Cardiac muscle cell (in vitro differentiated cells and primary cell): ENCODE results near the gene PTPRA. TPM values are rescaled to one million over a fixed set of nuclear protein-coding genes. Genes with fewer than 3 reads are reported as not detected.
"Not testable (repeated sequence)": the region's sequence is repeated elsewhere in the genome, so short reads cannot be mapped to it uniquely, and the experiment has no call there.

ENCODE experiments used
- DNase-seq, 2 donors: peaks; one replicate each; pipeline versions ENCODE4 v3.0.0 to v3.0.0-alpha.2; 2010 to 2017; ENCODE audit warnings: low read depth in 1 of 2, low spot score in 1 of 2
- H3K27ac ChIP-seq: fragments of 200-600 bp; sonication (generic); 2 replicates; pipeline ENCODE4 v1.5.1; 2016
- H3K27me3 ChIP-seq: fragments of 200-600 bp; sonication (generic); 2 replicates; pipeline ENCODE4 v1.6.0; 2016; ENCODE audit warnings: control low read depth
- H3K36me3 ChIP-seq: fragments of 200-600 bp; sonication (generic); 2 replicates; pipeline ENCODE4 v1.5.1; 2016; ENCODE audit warnings: control low read depth
- H3K4me1 ChIP-seq: fragments of 200-600 bp; sonication (generic); 2 replicates; pipeline ENCODE4 v1.8.1; 2017; ENCODE audit warnings: low read depth, mild to moderate bottlenecking, mixed run types
- H3K4me3 ChIP-seq: fragments of 200-600 bp; sonication (generic); 2 replicates; pipeline ENCODE4 v1.5.1; 2016; ENCODE audit warnings: mild to moderate bottlenecking
- H3K9me3 ChIP-seq: fragments of 200-600 bp; sonication (generic); 2 replicates; pipeline ENCODE4 v1.5.1; 2017; ENCODE audit warnings: low read depth, mild to moderate bottlenecking, control low read depth
- CTCF ChIP-seq: IDR thresholded peaks from 2 replicates; pipeline ENCODE4 v1.5.1; 2012; ENCODE audit warnings: low read depth, mild to moderate bottlenecking, low read length
- polyA plus RNA-seq: library from polyadenylated mRNA; unstranded; fragments of >200 nt; fragmentation: Nextera tagmentation; extraction: Ambion mirVana; gene quantifications from 2 replicates; pipeline ENCODE4 v1.2.1, GENCODE V29; 2016
- total RNA-seq: library from RNA; depleted of rRNA; stranded (reverse); fragments of >200 nt; gene quantifications from 2 replicates; pipeline ENCODE4 v1.2.3, GENCODE V29; 2016

Gene PTPRA, protein sequence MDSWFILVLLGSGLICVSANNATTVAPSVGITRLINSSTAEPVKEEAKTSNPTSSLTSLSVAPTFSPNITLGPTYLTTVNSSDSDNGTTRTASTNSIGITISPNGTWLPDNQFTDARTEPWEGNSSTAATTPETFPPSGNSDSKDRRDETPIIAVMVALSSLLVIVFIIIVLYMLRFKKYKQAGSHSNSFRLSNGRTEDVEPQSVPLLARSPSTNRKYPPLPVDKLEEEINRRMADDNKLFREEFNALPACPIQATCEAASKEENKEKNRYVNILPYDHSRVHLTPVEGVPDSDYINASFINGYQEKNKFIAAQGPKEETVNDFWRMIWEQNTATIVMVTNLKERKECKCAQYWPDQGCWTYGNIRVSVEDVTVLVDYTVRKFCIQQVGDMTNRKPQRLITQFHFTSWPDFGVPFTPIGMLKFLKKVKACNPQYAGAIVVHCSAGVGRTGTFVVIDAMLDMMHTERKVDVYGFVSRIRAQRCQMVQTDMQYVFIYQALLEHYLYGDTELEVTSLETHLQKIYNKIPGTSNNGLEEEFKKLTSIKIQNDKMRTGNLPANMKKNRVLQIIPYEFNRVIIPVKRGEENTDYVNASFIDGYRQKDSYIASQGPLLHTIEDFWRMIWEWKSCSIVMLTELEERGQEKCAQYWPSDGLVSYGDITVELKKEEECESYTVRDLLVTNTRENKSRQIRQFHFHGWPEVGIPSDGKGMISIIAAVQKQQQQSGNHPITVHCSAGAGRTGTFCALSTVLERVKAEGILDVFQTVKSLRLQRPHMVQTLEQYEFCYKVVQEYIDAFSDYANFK
- 44.0 and 45.1 TPM in 2 replicates for total RNA-seq
- 55.6 and 69.4 TPM in 2 replicates for polyA plus RNA-seq

DNA sequence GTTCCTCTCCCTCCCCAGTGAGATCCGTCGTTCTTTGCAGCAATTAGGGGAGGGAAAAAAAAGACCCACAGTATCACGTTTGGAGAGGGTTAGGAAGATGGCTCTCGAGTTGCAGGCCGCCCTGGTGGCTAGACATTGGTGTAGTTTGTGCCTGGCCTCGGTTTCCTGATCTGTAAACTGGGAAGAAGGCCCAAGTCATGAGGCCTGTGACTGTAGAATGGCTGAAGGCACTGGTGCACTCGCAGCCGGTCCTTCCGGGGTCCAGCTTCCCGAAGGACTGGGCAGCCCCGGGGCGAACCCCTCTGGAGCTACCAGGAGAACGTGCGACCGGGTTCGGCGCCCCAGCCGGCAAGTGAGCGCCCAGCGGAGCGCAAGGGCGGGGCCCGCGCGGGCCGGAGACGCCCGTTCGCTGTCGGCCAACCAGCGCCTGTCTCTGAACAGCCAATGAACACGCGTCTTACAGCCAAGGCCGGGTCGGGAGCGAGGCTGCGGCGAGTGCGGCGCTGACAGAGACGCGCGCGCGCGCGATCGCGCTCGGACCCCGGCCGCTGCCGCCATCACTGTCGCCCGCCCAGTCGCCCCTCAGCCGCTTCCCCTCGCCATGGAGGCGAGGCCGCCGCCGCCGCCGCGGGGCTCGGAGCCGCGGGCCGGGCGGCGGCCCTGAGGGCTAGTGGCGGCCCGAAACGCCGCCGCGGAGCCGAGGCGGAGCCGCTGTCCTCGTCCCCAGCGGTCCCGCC, at the start of gene PTPRA:
PTPRA (plus strand) TSS at position 472 of the 737 bp plus-strand sequence. CDS start 90,797 bp downstream, outside the sequence.
- no peaks in the 10 kb centered on the region for H3K9me3 ChIP-seq
- H3K36me3 ChIP-seq = no peaks in the 10 kb centered on the region
- H3K27ac ChIP-seq = peak within 1 kb of the TSS; percentile 85
- H3K4me3 ChIP-seq = peak within 1 kb of the TSS; percentile 100
- TF ChIP-seq CTCF = no peak
- DNase-seq = peak; percentile 93 to 95
- peaks cover 14% of the 10 kb centered on the region for H3K27me3 ChIP-seq
- H3K4me1 ChIP-seq = peaks cover 9% of the 10 kb centered on the region

GRCh38 chr20:2825761-2826160, 47.5 kb upstream of the PTPRA start:
- TF ChIP-seq CTCF = no peak
- Histone ChIP-seq H3K36me3 (no peaks in the 10 kb centered on the region), H3K9me3 (no peaks in the 10 kb centered on the region), H3K4me3 (no peak overlapping the region), H3K27ac (no peak overlapping the region), H3K4me1 (no peaks in the 10 kb centered on the region), H3K27me3 (peaks cover 56% of the 10 kb centered on the region)
- no peak for DNase-seq

GRCh38 chr20:2826655-2827054, 46.6 kb upstream of the PTPRA start:
- no peak for TF ChIP-seq CTCF
- H3K9me3 ChIP-seq = no peaks in the 10 kb centered on the region
- H3K27ac ChIP-seq = no peak overlapping the region
- H3K4me1 ChIP-seq = no peaks in the 10 kb centered on the region
- H3K27me3 ChIP-seq = peaks cover 47% of the 10 kb centered on the region
- H3K4me3 ChIP-seq = no peak overlapping the region
- DNase-seq = no peak
- H3K36me3 ChIP-seq = no peaks in the 10 kb centered on the region

GRCh38 chr20:2829376-2829775, 43.9 kb upstream of the PTPRA start:
- no peak for TF ChIP-seq CTCF
- no peak overlapping the region for H3K4me3 ChIP-seq
- H3K27me3 ChIP-seq = peaks cover 40% of the 10 kb centered on the region
- no peak for DNase-seq
- no peak overlapping the region for H3K27ac ChIP-seq
- H3K36me3 ChIP-seq = no peaks in the 10 kb centered on the region
- H3K4me1 ChIP-seq = no peaks in the 10 kb centered on the region
- no peaks in the 10 kb centered on the region for H3K9me3 ChIP-seq

DNA sequence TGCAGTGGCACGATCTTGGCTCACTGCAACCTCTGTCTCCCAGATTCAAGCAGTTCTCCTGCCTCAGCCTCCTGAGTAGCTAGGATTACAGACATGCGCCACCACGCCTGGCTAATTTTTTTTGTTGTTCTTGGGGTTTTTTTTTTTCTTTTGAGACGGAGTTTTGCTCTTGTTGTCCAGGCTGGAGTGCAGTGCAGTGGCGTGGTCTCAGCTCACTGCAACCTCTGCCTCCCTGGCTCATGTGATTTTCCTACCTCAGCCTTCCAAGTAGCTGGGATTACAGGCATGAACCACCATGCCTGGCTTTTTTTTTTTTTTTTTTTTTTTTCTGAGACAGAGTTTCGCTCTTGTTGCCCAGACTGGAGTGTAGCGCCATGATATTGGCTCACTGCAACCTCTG, 42.1 kb upstream of the PTPRA start:
- not testable (repeated sequence) for H3K36me3 ChIP-seq, H3K4me1 ChIP-seq, H3K9me3 ChIP-seq, H3K4me3 ChIP-seq, H3K27ac ChIP-seq, DNase-seq
- H3K27me3 ChIP-seq = peaks cover 34% of the 10 kb centered on the region
